HepG2 (cell line): Measurements from ENCODE around the gene MT1A. TPM values are rescaled to one million over a fixed set of nuclear protein-coding genes. Genes with fewer than 3 reads are reported as not detected.

ENCODE experiments used
- ATAC-seq: fragments of 200-7000 bp; cut with Tn5 transposase; 3 replicates; pipeline ENCODE4 v1.9.1; 2020; ENCODE audit warnings: mild to moderate bottlenecking, moderate library complexity
- BruUV-seq: library from RNA; stranded (reverse); fragments of 400-500 nt; replicated peaks from 2 replicates; lab custom pipeline; 2021; lab: Mats Ljungman, UMichigan
- CTCF ChIA-PET: fragments of 300-600 bp; formaldehyde crosslinking; extraction: SDS; loops from one replicate; lab custom pipeline; 2021; ENCODE audit warnings: low total read pairs, inconsistent platforms, low intra/inter-chr PET ratio; lab: Yijun Ruan, JAX
- POLR2A ChIA-PET: fragments of 350-600 bp; sonication (Branson Sonifier 250); formaldehyde crosslinking; loops from one replicate; lab custom pipeline; 2020; ENCODE audit warnings: antibody characterized with exemption, inconsistent platforms; lab: Yijun Ruan, JAX
- DNase-seq: peaks from one replicate; pipeline ENCODE4 v3.0.0-alpha.2; 2015; ENCODE audit warnings: low spot score
- FAIRE-seq: peaks from 3 replicates; lab custom pipeline; 2011; peaks lifted over from hg19 to GRCh38; lab: Jason Lieb, UNC
- H2AFZ ChIP-seq: one replicate; pipeline ENCODE4 v1.6.1; 2011; ENCODE audit warnings: low read length, inconsistent platforms
- H3K27ac ChIP-seq: fragments of 300-600 bp; 3 replicates; pipeline ENCODE4 v1.8.0; 2011; ENCODE audit warnings: mixed run types, mild to moderate bottlenecking, mixed read lengths, low read length, inconsistent platforms; ENCODE audit not compliant: insufficient read depth; ENCODE audit errors: extremely low read length
- H3K27me3 ChIP-seq, 2 experiments: fragments of 200-600 bp in 1 of 2; 2 replicates in 1 of 2; 3 replicates in 1 of 2; pipeline versions ENCODE4 v1.6.0 to v1.8.0; 2011; ENCODE audit warnings: low read length in 2 of 2, mild to moderate bottlenecking in 2 of 2, moderate library complexity in 2 of 2, inconsistent platforms in 1 of 2; ENCODE audit not compliant: insufficient read depth in 2 of 2, control insufficient read depth in 1 of 2
- H3K36me3 ChIP-seq, 2 experiments: fragments of 200-600 bp in 1 of 2; replicated peaks in 1 of 2; 2 replicates in 1 of 2; 3 replicates in 1 of 2; pipeline versions ENCODE4 v1.5.1 to v1.8.0; 2011; ENCODE audit warnings: low read length in 2 of 2, inconsistent platforms in 1 of 2; ENCODE audit not compliant: insufficient read depth in 2 of 2, control insufficient read depth in 1 of 2
- H3K4me1 ChIP-seq: 2 replicates; pipeline ENCODE4 v1.5.1; 2012; ENCODE audit warnings: low read length, inconsistent platforms; ENCODE audit not compliant: insufficient read depth
- H3K4me2 ChIP-seq: 2 replicates; pipeline ENCODE4 v1.6.0; 2011; ENCODE audit warnings: low read depth, low read length, inconsistent platforms
- H3K4me3 ChIP-seq, 3 experiments: fragments of 200-600 bp in 1 of 3; sonication (generic), shearing (Covaris generic) in 1 of 3; replicated peaks in 1 of 3; 2 replicates each; pipeline ENCODE4 v1.5.1; 2011 to 2016; ENCODE audit warnings: low read length in 3 of 3, inconsistent platforms in 2 of 3, low read depth in 2 of 3, mild to moderate bottlenecking in 2 of 3, control low read depth in 1 of 3, mixed read lengths in 1 of 3; ENCODE audit not compliant: insufficient read depth in 1 of 3
- H3K79me2 ChIP-seq: one replicate; pipeline ENCODE4 v1.6.1; 2011; ENCODE audit warnings: low read length, inconsistent platforms; ENCODE audit not compliant: insufficient read depth
- H3K9ac ChIP-seq: 2 replicates; pipeline ENCODE4 v1.6.0; 2011; ENCODE audit warnings: mild to moderate bottlenecking, low read depth, low read length, inconsistent platforms; ENCODE audit not compliant: insufficient read depth
- H3K9me3 ChIP-seq: 2 replicates; pipeline ENCODE4 v1.5.1; 2012; ENCODE audit warnings: mild to moderate bottlenecking, low read length
- H4K20me1 ChIP-seq: 2 replicates; pipeline ENCODE4 v1.6.0; 2011; ENCODE audit warnings: inconsistent platforms, mild to moderate bottlenecking, low read length, moderate library complexity; ENCODE audit not compliant: insufficient read depth
- GZF1 ChIP-seq: sonication (generic); formaldehyde crosslinking; IDR thresholded peaks from 2 replicates; pipeline ENCODE4 v1.5.1; 2020; ENCODE audit warnings: mild to moderate bottlenecking, missing genetic modification reagents
- HIC2 ChIP-seq: sonication (generic); formaldehyde crosslinking; IDR thresholded peaks from 2 replicates; pipeline ENCODE4 v1.9.0; 2022; ENCODE audit warnings: low read depth, missing genetic modification reagents
- KMT2A ChIP-seq: sonication (generic); formaldehyde crosslinking; IDR thresholded peaks from 2 replicates; pipeline ENCODE4 v1.4.0; 2020; ENCODE audit warnings: missing genetic modification reagents
- MTERF4 ChIP-seq: sonication (generic); formaldehyde crosslinking; IDR thresholded peaks from 2 replicates; pipeline ENCODE4 v1.8.0; 2023; ENCODE audit warnings: mild to moderate bottlenecking, missing genetic modification reagents
- NFRKB ChIP-seq: fragments of 450-650 bp; IDR thresholded peaks from 2 replicates; pipeline ENCODE4 v1.6.1; 2017
- PAF1 ChIP-seq: IDR thresholded peaks from 2 replicates; pipeline ENCODE4 v1.6.1; 2016; ENCODE audit warnings: missing genetic modification reagents, missing compliant biosample characterization
- POLR2AphosphoS2 ChIP-seq: IDR thresholded peaks from 2 replicates; pipeline ENCODE4 v1.6.1; 2011; ENCODE audit warnings: low read depth, low read length, improper control_type of control experiment
- SUZ12 ChIP-seq: fragments of 150-350 bp; IDR thresholded peaks from 2 replicates; pipeline ENCODE4 v1.6.1; 2014; ENCODE audit warnings: low read depth, low read length
- ZC3H4 ChIP-seq: sonication (generic); formaldehyde crosslinking; IDR thresholded peaks from 2 replicates; pipeline ENCODE4 v1.4.0; 2020; ENCODE audit warnings: missing genetic modification reagents, borderline replicate concordance
- ZNF142 ChIP-seq: sonication (generic); formaldehyde crosslinking; IDR thresholded peaks from 2 replicates; pipeline ENCODE4 v1.4.0; 2020; ENCODE audit warnings: missing genetic modification reagents
- ZNF280B ChIP-seq: sonication (generic); formaldehyde crosslinking; IDR thresholded peaks from 2 replicates; pipeline ENCODE4 v1.5.0; 2020; ENCODE audit warnings: missing genetic modification reagents, mild to moderate bottlenecking, borderline replicate concordance
- ZNF44 ChIP-seq: sonication (generic); formaldehyde crosslinking; IDR thresholded peaks from 2 replicates; pipeline ENCODE4 v1.5.1; 2020; ENCODE audit warnings: mild to moderate bottlenecking, missing genetic modification reagents
- ZNF441 ChIP-seq: sonication (generic); formaldehyde crosslinking; IDR thresholded peaks from 2 replicates; pipeline ENCODE4 v1.7.0; 2021; ENCODE audit warnings: missing genetic modification reagents, borderline replicate concordance
- ZNF614 ChIP-seq: IDR thresholded peaks from 2 replicates; pipeline ENCODE4 v1.6.1; 2018; ENCODE audit warnings: missing biosample characterization, missing genetic modification reagents, inconsistent platforms, borderline replicate concordance
- WGBS: methylation state at CpG from one replicate; pipeline ENCODE4 v1.1.6; 2017; ENCODE audit warnings: low lambda C conversion rate; 5-methylcytosine and 5-hydroxymethylcytosine counted together
- in situ Hi-C: cut with HindIII; loops from 2 replicates; pipeline ENCODE4 v1.10.0; 2017; ENCODE audit warnings: low pct_unique_long_range_greater_than_20kb; ENCODE audit not compliant: extremely low pct_ligation_motif_present
- intact Hi-C: fragments of 100-400 bp; cut with micrococcal nuclease; formaldehyde crosslinking; loops from one replicate; pipeline ENCODE4 v1.10.0; 2022; ENCODE audit not compliant: unreplicated experiment
- polyA plus RNA-seq, 8 experiments: library from polyadenylated mRNA; depleted of rRNA in 3 of 8; stranded (reverse) in 7 of 8; unstranded in 1 of 8; fragments of >200 nt; fragmentation: Illumina TruSeq in 4 of 8; extraction: Trizol in 4 of 8; gene quantifications; 2 replicates each; pipeline versions ENCODE4 v1.2.1 to v1.2.3, GENCODE V29; 2011 to 2016; ENCODE audit warnings: low read depth in 4 of 8, missing spikeins in 1 of 8, mixed read lengths in 1 of 8; ENCODE audit not compliant: insufficient read depth in 1 of 8
- total RNA-seq, 5 experiments: library from RNA; depleted of rRNA; stranded (reverse); fragments of >200 nt; fragmentation: Illumina TruSeq; extraction: Trizol; gene quantifications; 2 replicates each; pipeline ENCODE4 v1.2.3, GENCODE V29; 2016; ENCODE audit warnings: low read depth in 1 of 5

The MT1A gene
- total and polyA plus RNA-seq, 2 of the 13 experiments (the other 11 are each of a cell fraction or from before 2014, with no cell fraction given) = 8.3 to 10.4 TPM

GRCh38 chr16:56684256-56684925 lies 45.9 kb downstream of the MT1A start:
- CTCF ChIA-PET = no interaction called here
- TF ChIP-seq ZNF280B (CRISPR knock-in tag) (no peak), GZF1 (CRISPR knock-in tag) (no peak), ZC3H4 (CRISPR knock-in tag) (no peak), NFRKB (no peak), ZNF614 (CRISPR knock-in tag) (no peak), ZNF44 (CRISPR knock-in tag) (no peak), POLR2AphosphoS2 (no peak), SUZ12 (no peak), KMT2A (CRISPR knock-in tag) (no peak), MTERF4 (CRISPR knock-in tag) (no peak), ZNF142 (CRISPR knock-in tag) (no peak), PAF1 (CRISPR knock-in tag) (no peak), ZNF441 (CRISPR knock-in tag) (no peak), HIC2 (CRISPR knock-in tag) (no peak)

More at GRCh38 chr16:56684256-56684925, 45.9 kb downstream of the MT1A start:
- intact Hi-C loops (no loop called here), in situ Hi-C loops (no loop called here)
- Histone ChIP-seq H3K79me2 (no peaks in the 10 kb centered on the region), H3K4me1 (peaks cover 55% of the 10 kb centered on the region), H3K27ac (no peak overlapping the region), H3K9me3 (peaks cover 10% of the 10 kb centered on the region), H3K9ac (no peak overlapping the region), H4K20me1 (no peaks in the 10 kb centered on the region), H3K36me3 (no peaks in the 10 kb centered on the region), H3K4me2 (no peak overlapping the region), H3K27me3 (peaks cover 0 to 6% of the 10 kb centered on the region in 2 experiments; a peak in 1 of 5 replicates), H3K4me3 (no peak overlapping the region), H2AFZ (no peak overlapping the region)
- FAIRE-seq = no peak
- POLR2A ChIA-PET = interaction anchor here (1.3 to 1.8 kb wide), 2 partner anchors 18 to 27 kb away, joined by 3 to 5 read pairs; partner anchors contain the start of gene MT1F
- ATAC-seq = no peak
- no peak for DNase-seq
- BruUV-seq = no TSS peak
- 43% methylated on average over 3 of the region's 4 CpGs for WGBS
